Uterus (tissue), 2 donors: ENCODE results near the gene MEGF9.

Experiments used
- POLR2A ChIP-seq, 2 donors: fragments of 450-650 bp; IDR thresholded peaks; one replicate each; pipeline ENCODE4 v1.6.1; 2016; ENCODE audit warnings: antibody characterized with exemption in 2 of 2, mild to moderate bottlenecking in 1 of 2, moderate library complexity in 1 of 2
- TF ChIP-seq, protein P1 (sequence below), 4 experiments: fragments of 200-600 bp in 2 of 4; fragments of 450-650 bp in 2 of 4; sonication (generic) in 2 of 4; IDR thresholded peaks; one replicate each; pipeline ENCODE4 v1.5.1; 2016 to 2019; ENCODE audit warnings: antibody characterized with exemption in 4 of 4, mild to moderate bottlenecking in 2 of 4, moderate library complexity in 1 of 4

- TF ChIP-seq POLR2A (IDR thresholded peaks at IDR 0.05), result no peak
- TF ChIP-seq, protein P1, sequence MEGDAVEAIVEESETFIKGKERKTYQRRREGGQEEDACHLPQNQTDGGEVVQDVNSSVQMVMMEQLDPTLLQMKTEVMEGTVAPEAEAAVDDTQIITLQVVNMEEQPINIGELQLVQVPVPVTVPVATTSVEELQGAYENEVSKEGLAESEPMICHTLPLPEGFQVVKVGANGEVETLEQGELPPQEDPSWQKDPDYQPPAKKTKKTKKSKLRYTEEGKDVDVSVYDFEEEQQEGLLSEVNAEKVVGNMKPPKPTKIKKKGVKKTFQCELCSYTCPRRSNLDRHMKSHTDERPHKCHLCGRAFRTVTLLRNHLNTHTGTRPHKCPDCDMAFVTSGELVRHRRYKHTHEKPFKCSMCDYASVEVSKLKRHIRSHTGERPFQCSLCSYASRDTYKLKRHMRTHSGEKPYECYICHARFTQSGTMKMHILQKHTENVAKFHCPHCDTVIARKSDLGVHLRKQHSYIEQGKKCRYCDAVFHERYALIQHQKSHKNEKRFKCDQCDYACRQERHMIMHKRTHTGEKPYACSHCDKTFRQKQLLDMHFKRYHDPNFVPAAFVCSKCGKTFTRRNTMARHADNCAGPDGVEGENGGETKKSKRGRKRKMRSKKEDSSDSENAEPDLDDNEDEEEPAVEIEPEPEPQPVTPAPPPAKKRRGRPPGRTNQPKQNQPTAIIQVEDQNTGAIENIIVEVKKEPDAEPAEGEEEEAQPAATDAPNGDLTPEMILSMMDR (IDR thresholded peaks at IDR 0.05), result no peak
These were observed 134.9 kb downstream of the MEGF9 start for GRCh38 chr9:120579139-120580050.
